ENCODE results near the gene TMEM272. TPM values are rescaled to one million over a fixed set of nuclear protein-coding genes. Genes with fewer than 3 reads are reported as not detected.

TMEM272 gene
- total and polyA plus RNA-seq, 9 of the 15 experiments (the other 6 are each of a cell fraction or from before 2014, with no cell fraction given): 0.04 to 0.16 (median 0.06) TPM; not detected in 2

GRCh38 chr13:51804295-51805172, 40.4 kb downstream of the TMEM272 start (continued):
- TF ChIP-seq CHAMP1 (IDR thresholded peaks at IDR 0.05): no peak
- TF ChIP-seq TOE1 (IDR thresholded peaks at IDR 0.05; ENCODE audit: borderline replicate concordance): no peak
- TF ChIP-seq TOE1 (CRISPR knock-in tag; IDR thresholded peaks at IDR 0.05; ENCODE audit: borderline replicate concordance, low read depth): no peak
- TF ChIP-seq BRD4 (IDR thresholded peaks at IDR 0.05): no peak
- TF ChIP-seq SAFB2 (IDR thresholded peaks at IDR 0.05; ENCODE audit: borderline replicate concordance, low read depth, low read length, severe bottlenecking): no peak
- TF ChIP-seq THRAP3 (IDR thresholded peaks at IDR 0.05; ENCODE audit: borderline replicate concordance): no peak
- TF ChIP-seq ARID3A (IDR thresholded peaks at IDR 0.05; ENCODE audit: borderline replicate concordance, low read depth, low read length): no peak
- no peak for TF ChIP-seq IFI16 (CRISPR knock-in tag; IDR thresholded peaks at IDR 0.05)
- TF ChIP-seq ZNF551 (CRISPR knock-in tag; IDR thresholded peaks at IDR 0.05): no peak
- no peak for TF ChIP-seq RBFOX2 (IDR thresholded peaks at IDR 0.05; ENCODE audit: low read depth, low read length)
- no peak for TF ChIP-seq NFIX (CRISPR knock-in tag; IDR thresholded peaks at IDR 0.05; ENCODE audit: low read depth)
- no peak for TF ChIP-seq MBD2 (IDR thresholded peaks at IDR 0.05; ENCODE audit: borderline replicate concordance, low read depth)
- no peak for TF ChIP-seq TCF7 (IDR thresholded peaks at IDR 0.05; ENCODE audit: borderline replicate concordance)
- no peak for TF ChIP-seq SREBF2 (CRISPR knock-in tag; IDR thresholded peaks at IDR 0.05)
- no peak for TF ChIP-seq PURB (CRISPR knock-in tag; IDR thresholded peaks at IDR 0.05; ENCODE audit: low read depth)
- no peak for TF ChIP-seq ZNF212 (CRISPR knock-in tag; IDR thresholded peaks at IDR 0.05)
- TF ChIP-seq ZNF398 (CRISPR knock-in tag; IDR thresholded peaks at IDR 0.05): no peak
- TF ChIP-seq ZKSCAN3 (CRISPR knock-in tag; IDR thresholded peaks at IDR 0.05): no peak
- TF ChIP-seq MAFF (IDR thresholded peaks at IDR 0.05; ENCODE audit: low read length): no peak
- no peak for TF ChIP-seq TSC22D4 (tag; IDR thresholded peaks at IDR 0.05)
- no peak for TF ChIP-seq NELFE (IDR thresholded peaks at IDR 0.05; ENCODE audit: insufficient read depth, insufficient read length)
- no peak for TF ChIP-seq ZNF24 (IDR thresholded peaks at IDR 0.05)
- 0 out of 2 replicates have a peak, but pooled peaks have one; percentile 8 for TF ChIP-seq ATF7 (IDR thresholded peaks at IDR 0.05)
- no peak for TF ChIP-seq ZNF79 (CRISPR knock-in tag; IDR thresholded peaks at IDR 0.05; ENCODE audit: low read depth)
- TF ChIP-seq ZNF778 (CRISPR knock-in tag; IDR thresholded peaks at IDR 0.05): no peak
